HL-60/S4 treated with phorbol 12-myristate 13-acetate at 8.2 ng/mL for 4 days and 3 days (cell line): Measurements from ENCODE around the gene PARS2.

Experiments
- in situ Hi-C: fragments of 300-500 bp; cut with MboI; formaldehyde crosslinking; loops from 2 replicates; pipeline ENCODE4 v1.15.0; 2022; ENCODE audit warnings: low sequenced_read_pairs

PARS2 gene

DNA sequence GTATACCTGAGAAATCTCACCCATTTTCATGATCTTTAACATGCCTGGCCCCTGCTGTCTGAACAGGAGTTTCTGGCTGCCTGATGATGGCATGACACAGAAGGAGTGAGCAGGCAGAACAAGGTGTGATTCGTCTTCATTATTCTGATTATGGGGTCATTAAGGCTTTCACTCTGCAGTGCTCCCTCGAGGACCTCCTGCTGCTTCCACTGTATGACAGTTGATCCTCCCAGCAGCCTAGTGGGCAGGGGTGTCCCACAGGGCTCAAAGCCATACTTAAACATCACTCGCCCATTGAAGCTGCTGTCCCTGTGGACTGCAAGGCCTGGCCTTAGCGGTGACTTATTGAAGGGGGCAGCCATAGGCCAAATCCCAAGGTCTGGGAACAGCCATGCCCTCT lies 12.7 kb upstream of the PARS2 start:
- in situ Hi-C loops, result loop anchor here (25.0 kb wide), 1 partner anchor 715 kb away; the partner anchor contains the start of genes TCEANC2 and TMEM59

DNA sequence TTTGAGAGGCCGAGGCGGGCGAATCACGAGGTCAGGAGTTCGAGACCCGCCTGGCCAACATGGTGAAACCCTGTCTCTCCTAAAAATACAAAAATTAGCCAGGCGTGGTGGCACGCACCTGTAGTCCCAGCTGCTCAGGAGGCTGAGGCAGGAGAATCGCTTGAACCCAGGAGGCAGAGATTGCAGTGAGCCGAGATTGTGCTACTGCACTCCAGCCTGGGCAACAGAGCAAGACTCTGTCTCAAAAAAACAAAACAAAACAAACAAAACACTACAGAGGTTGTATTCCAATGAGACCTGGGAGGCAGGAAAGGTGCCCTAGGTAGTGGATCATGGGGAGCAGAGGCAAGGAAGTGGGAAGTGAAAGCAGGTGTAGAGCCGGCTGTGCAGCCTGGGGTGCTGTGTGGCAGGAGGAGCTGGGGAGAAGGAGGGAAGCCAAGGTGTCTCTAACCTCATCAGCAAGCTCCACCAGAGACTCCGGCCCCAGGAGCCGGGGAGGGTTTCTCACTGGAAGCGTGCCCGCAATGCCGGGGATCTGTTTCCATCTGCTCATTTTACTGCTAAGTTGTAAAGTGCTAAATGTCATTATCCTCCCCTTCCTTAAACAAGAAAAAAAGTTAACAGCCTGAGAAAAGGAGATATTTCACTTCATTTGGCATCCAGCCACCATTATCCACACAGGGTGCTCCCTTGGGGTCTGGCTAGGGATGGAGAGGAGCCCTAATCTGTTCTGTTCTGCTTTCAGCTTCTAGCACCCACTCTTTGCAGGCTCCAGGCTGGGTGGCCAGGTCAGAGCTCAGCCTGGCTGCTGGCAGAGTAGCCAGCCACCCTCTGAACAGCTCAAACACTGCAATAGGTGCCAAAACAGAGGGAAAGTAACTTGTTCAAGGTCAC lies 11.8 kb upstream of the PARS2 start:
- in situ Hi-C loops, result loop anchor here (25.0 kb wide), 1 partner anchor 714 kb away; the partner anchor contains the start of genes TCEANC2 and TMEM59

DNA sequence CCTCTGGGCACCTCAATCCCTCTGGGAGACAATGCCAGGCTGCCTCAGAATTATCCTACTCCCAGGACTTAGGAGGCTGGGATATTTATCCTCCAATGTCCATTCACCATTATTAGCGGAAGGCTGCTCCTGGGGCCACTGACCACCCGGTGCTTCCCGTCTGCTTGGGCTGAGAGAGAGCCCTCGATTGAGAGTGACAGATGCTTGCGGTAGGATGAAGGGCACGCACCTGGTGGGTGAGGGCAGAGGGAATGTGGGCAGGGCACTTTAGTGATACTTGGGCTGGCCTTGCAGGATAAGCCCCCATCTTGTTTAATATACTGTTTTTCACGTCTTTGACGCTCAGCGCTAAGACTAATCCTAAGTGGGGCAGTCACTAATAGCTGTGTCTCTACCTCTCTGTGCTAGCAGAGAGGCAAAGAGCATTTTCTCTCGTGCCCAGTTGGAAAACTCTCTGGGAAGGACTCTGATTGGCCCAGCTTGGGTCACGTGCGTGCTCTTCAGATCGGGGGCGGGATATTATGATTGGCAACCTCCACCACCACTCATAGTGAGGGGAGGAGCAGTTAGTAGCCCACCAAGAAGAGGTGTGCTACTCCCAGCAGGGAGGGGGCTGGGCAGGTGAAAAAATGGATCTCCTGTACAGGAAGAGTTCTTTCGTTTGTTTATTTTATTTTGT lies 10.6 kb upstream of the PARS2 start:
- in situ Hi-C loops, result loop anchor here (25.0 kb wide), 1 partner anchor 713 kb away; the partner anchor contains the start of genes TCEANC2 and TMEM59

DNA sequence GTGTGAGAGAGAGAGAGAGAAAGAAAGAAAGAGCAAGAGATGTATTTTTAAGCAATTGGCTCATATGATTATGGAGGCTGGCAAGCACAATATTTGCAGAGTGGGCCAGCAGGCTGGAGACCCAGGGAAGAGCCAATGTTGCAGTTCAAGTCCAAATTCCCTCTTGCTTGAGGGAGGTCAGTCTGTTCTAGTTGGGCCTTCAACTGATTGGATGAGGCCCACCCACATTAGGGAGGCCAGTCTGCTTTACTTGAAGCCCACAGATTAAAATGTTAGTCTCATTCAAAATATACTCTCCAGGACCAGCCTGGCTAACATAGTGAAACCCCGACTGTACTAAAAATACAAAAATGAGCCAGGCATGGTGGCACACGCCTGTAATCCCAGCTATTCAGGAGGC lies 8.6 kb upstream of the PARS2 start:
- in situ Hi-C loops, result no loop called here

DNA sequence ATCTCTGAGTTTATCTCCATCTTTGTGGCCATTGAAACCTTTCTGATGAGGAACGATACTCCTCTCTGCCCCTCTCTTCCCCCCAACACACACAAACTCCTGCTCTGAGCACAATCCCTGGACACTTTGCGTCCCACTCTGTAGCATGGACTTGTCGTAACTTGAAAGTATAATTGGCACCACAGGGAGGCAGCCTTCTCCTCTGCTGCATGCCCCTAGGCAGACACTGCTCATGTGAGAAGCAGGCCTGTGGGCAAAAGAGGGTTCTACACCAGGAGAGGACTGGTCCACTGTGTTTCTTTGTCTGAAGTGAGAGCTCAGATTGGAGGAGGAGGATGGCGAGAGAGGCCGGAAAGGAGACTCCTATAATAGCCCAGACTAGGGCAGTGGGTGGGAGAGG lies 3.8 kb upstream of the PARS2 start:
- in situ Hi-C loops, result no loop called here

DNA sequence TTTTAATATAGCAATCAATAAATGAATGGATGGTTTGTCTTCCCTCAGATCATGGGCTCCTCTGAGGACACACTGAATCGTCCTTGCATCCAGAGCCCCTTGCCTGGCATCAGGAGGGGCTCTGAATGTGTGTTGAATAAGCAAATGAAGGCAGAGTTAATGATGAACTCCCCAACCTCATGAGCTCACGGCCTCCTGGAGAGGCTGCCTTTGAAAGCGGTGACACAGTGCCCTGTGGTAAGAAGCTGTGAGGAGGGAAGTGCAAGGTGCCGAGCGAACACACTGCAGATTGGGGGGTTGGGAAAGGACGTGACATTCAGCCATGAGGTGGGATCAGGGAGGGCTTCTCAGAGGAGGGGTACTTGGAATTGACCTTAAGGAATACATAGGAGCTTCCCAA lies 3.2 kb upstream of the PARS2 start:
- in situ Hi-C loops, result no loop called here

DNA sequence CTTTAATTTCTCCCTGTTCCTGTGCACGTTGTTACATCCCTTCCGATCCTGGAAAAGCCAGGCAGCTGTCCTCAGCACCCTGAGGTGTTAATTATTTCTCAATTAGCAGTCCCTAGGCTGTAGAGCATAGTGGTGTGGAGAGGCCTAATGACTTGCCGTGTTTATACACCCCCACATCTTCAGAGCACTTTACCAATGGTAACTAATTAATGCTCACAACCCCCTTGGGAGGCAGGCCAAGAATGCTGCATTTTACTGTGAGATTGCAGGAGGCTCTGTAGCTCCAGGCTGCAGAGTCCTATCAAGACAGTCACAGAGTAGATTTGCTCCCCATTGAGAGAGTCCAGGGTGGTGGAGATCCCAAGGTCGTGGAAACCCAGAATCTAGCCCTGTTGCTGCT lies 2.4 kb upstream of the PARS2 start:
- in situ Hi-C loops, result no loop called here

DNA sequence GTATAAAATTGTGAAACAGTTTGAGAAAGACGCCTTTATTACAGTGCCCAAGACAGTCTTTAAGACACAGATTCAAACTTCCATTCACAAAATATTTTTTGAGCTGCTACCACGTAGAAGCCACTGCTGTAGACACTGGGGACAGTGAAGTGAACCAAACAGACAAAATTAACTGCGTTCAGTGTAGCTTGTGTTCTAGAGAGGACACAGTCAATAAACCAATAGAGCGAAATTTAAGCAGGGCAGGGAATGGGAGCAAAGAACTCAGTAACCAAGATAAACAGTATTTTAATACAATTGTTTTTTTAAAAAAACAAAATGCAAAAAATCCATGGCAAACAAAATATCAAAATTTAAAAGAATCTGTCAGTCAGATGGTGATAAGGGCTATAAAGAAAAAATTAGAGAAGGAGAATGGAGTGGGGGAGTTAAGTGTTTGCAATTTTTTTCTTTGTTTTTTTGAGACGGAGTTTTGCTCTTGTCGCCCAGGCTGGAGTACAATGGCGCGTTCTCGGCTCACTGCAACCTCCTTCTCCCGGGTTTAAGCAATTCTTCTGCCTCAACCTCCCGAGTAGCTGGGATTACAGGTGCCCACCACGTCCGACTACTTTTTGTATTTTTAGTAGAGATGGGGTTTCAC lies 719 bp upstream of the PARS2 start:
- in situ Hi-C loops, result no loop called here

DNA sequence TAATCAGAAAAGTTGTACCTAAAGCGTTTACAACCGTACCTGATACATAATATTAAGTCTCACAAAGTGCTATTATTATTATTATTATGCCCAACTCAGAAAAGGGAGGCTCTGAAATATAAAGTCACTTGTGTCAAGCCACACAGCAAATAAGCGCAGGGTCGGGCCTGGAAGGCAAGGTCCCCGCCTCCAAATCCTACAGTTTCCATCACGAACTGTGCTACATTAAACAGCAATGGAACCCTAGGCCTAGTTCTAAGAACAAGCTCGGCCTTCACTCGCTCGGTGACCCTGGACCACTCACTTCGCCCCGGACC lies 549 bp downstream of the PARS2 start:
- in situ Hi-C loops, result no loop called here

DNA sequence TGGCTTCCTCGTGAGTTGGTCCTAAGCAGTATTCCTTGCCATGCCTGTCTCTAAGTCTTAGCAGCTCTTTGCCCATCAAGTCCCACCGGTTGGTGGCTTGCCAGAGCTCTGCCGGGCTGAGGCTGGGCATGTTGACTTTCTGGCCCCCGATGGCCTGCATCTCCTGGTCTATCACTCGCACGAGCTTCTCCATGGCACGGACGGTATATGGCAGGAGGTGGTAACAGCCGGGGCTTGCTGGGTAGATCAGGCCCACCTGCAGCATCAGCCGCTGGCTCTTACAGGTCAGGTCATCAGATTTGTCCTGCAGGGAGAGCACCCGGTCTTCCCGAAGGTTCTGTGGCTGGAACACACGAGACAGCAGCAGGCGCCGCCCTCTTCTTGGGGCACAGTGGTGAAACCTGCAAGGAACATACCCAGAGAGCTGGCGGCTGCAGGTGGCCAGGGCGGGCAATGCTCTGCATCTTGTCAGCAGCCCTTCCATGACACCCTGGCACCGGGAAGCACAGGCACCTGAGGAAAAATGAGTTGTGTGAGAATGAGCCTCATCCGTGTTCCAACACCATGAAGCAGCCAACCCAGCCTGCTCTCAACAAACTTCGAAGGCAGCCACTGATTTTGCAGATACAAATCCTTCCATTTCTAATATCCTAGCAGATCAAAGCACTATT lies 5.5 kb downstream of the PARS2 start:
- in situ Hi-C loops, result no loop called here

DNA sequence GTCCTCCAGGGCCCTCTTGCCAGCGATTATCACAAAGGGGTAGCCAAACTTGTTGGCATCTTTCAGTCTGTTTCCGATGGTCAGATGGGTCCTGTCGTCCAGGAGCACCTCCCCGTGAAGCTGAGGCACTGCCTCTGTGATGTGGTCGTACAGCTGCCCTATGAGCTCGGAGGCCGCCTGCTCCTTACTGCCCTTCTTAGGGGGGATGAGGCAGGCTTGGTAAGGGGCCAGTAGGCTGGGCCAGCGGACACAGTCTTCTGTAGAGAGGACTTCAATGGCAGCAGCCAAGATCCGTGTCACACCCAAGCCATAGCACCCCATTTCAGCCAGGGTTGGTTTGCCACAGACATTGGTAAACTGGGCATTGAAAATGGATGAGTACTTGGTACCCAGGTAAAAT lies 6.5 kb downstream of the PARS2 start:
- in situ Hi-C loops, result no loop called here

DNA sequence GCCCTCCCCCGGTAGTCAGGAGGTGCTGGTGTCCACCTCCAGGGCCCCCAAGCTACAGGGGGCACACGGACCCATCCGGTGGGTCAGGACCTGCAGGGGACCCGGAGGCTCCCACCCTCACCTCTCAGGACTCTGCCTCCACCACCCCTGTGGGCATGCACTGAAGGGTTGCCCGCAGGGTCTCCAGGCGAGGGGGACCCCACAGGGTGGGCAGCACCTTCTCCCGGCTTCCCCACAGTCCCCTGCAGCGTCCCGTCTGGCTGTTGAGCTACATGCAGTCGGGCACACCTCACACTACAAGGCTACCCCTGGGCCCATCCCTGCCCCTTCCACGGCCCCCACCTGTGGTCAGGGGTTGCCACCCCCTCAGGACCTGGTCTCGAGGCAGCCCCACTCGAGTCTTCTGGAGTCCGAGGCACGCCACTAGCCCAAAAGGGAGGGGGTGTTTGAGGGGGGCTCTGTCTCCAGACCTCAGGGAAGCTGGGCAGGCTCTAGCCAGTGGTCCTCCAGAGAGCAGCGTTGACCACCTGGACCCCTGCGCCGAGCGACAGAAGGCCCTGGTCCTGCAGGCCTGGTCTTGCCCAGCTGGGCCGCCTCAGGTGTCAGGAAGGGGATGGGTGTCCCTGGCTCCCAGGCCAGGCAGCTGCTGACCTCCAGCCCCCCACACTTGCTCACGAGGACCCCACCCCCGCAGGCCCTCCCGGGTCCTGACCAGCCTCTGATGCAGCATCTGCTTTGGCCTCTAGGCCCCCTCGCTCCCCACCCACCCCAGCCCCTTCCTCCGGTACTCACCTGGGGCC lies 9.6 kb downstream of the PARS2 start:
- in situ Hi-C loops, result no loop called here

DNA sequence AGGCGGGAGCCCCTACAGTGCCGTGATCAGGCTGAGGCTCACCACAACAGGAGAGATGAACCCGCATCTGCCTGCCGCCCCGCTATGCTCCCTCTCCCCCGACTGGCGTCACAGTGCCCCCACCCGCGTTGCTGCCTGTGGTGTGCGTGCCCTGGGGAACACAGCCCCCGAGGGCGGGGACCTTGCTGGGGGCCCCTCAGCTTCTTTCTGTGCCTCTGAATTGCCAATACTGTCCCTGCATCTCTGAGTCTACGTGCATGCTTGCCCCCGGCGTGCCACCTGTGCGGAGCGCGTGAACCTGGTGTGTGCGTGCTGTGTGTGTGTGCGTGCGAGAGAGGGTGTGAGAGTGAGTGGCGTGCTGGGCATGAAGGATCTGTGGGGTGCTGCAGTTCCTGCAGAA lies 10.3 kb downstream of the PARS2 start:
- in situ Hi-C loops, result no loop called here

DNA sequence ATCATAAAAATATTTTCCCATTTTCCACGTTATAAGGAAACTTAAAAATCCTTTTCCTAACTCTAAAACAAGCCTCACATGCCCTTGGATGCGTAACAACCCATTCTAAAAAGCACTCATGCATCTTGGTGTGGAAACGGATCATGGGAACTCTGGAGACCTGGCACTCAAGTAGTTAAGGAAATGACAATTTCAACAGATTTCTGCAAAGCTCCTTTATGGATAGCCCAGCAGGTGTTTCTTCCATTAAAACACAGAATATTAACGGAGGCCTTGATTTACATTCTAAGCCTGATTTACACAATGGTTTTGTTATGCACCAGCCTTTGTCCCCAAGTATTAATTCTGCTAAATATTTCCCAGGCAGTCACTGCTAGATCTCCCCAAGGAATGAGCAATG lies 12.9 kb downstream of the PARS2 start:
- in situ Hi-C loops, result no loop called here

DNA sequence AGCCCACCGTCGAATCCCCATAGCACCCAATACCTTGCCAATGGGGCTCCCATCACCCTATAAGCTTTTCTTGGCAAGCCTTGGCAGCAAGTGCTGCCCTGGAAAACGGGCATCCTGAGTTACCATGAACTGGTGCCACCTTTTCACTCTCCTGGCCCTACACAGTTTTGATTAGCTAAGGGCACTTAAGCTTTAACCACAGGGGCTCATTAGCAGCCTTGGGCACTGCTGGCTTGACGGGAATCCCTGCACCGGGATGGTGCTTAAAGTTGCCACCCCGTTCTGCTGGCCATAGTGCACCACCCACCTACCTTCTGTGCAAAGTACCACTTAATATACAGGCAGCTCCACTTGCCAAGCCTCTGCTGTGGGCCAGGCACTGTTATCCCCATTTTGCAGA lies 13.7 kb downstream of the PARS2 start:
- in situ Hi-C loops, result no loop called here

DNA sequence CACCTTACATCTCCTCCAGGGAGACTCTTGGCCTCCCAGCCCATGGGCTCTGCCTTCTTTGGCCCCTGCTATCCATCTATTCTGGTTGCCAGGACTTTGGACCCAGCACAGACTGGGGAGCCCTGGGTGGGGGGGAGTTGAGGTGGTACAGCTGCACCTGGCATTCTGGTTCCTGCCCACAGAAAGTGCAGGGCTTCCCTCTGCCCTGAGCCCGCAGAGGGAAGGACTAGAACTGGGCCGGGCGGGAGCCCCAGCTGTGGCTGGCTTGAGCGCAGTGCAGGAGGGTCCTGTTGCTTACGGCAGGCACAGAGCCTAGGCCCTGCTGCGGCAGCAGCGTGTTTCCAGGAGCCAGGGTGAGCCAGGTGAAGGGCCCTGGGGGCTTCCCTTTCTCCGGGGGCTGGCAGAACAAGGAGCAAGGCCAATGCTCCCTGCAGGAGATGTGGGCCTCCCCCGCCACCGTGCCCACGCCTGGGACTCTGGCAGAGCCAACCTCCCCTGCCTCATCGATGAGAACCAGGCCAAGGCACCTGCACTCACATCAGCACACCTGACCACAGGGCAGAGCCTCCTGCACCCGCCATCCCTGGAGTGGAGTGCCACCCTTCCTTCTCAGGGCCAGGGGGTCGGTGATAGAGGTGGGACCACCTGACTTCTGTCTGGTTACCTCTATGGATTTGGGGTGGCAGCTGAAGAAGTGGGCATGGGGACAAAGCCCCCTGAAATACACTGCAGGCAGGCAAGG lies 16.1 kb downstream of the PARS2 start:
- in situ Hi-C loops, result no loop called here

DNA sequence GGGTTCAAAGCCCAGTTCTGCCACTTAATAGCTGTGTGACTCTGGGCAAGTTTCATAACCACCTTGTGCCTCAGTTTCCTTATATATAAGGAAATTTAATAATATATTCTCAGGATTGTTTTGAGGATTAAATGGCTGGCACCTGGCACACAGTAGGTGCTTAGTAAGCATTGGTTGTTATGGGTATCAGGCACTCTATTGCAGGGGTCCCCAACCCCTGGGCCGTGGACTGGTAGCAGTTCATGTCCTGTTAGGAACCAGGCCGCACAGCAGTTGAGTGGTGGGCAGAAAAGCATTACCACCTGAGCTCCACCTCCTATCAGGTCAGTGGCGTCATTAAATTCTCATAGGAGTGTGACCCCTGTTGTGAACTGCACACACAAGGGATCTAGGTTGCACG lies 18.5 kb downstream of the PARS2 start:
- in situ Hi-C loops, result no loop called here

DNA sequence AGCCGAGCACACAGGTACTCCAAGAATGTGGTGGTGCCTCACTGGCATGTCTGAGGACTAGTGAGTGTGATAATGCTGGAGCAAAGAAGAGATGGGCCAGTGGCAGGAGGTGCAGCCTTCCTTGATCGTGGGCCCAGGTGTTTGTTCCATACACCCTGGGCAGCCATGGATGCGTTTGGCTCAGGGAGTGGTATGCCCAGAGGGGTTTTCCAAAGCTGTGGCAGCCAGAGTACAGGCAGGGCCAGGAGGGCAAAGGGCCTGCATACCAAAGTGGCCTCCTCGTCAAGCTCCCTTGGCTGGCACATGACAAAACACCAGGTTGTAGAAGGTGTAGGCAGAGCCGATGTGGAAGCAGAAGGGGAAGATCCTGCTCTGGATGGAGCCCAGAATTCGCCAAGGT lies 19.0 kb downstream of the PARS2 start:
- in situ Hi-C loops, result no loop called here

DNA sequence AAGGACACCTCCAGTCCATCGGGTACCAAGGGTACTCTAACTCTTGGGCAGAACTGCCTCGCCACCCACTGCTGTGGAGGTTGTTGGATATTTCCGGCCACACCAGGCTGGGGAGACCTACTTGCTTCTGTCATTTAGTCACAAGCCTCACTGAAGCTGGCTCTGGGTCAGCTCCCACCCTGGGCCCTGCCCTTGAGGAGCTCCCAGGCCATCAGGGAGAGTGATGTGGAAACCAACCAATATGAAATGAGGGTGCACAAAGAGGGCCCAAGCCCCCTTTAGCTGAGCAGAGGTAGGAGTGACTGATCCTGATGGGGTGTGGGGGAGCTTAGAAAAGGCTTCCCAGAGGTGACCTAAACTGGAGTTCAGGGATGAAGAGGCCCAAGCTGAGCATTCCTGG lies 19.6 kb downstream of the PARS2 start:
- in situ Hi-C loops, result no loop called here
